ENCODE data around the gene HYLS1.

- no peak for TF ChIP-seq CTCF (IDR thresholded peaks at IDR 0.05; ENCODE audit: low read length)
- no peak for TF ChIP-seq EZH2 (IDR thresholded peaks at IDR 0.05; ENCODE audit: borderline replicate concordance, low read length)
Measured at GRCh38 chr11:125910226-125910849, 22.9 kb downstream of the HYLS1 start.

Data from OCI-LY1 (cell line).